GM12878 (cell line): ENCODE results near the gene CEP78. TPM values are rescaled to one million over a fixed set of nuclear protein-coding genes. Genes with fewer than 3 reads are reported as not detected.

Source experiments
- ATAC-seq: fragments of 200-7000 bp; cut with Tn5 transposase; 3 replicates; pipeline ENCODE4 v1.9.1; 2020; ENCODE audit warnings: mild to moderate bottlenecking, moderate library complexity
- BruUV-seq: library from RNA; stranded (reverse); fragments of 400-500 nt; replicated peaks from 2 replicates; lab custom pipeline; 2021; lab: Mats Ljungman, UMichigan
- CTCF ChIA-PET: fragments of 300-600 bp; sonication (Branson Sonifier 250); formaldehyde crosslinking; extraction: SDS; loops from one replicate; lab custom pipeline; 2021; ENCODE audit warnings: inconsistent platforms; lab: Yijun Ruan, JAX
- POLR2A ChIA-PET: fragments of 350-600 bp; formaldehyde crosslinking; extraction: SDS; loops from one replicate; lab custom pipeline; 2021; ENCODE audit warnings: inconsistent platforms; lab: Charles Lee
- RAD21 ChIA-PET: fragments of 300-600 bp; sonication (Branson Sonifier 250); formaldehyde crosslinking; loops from one replicate; lab custom pipeline; 2023; ENCODE audit warnings: antibody characterized with exemption; ENCODE audit not compliant: unreplicated experiment; lab: Charles Lee
- SMC1A ChIA-PET: fragments of 300-600 bp; sonication (Branson Sonifier 250); formaldehyde crosslinking; loops from one replicate; lab custom pipeline; 2023; ENCODE audit not compliant: unreplicated experiment, uncharacterized antibody; lab: Charles Lee
- DNase-seq: peaks from one replicate; pipeline ENCODE4 v3.0.0-alpha.2; 2011; ENCODE audit warnings: low read depth, low spot score
- FAIRE-seq: peaks from 3 replicates; lab custom pipeline; 2011; peaks lifted over from hg19 to GRCh38; lab: Jason Lieb, UNC
- H2AFZ ChIP-seq: 2 replicates; pipeline ENCODE4 v1.6.0; 2011; ENCODE audit warnings: low read depth, low read length, control low read depth; ENCODE audit not compliant: control insufficient read depth
- H3K27ac ChIP-seq: 2 replicates; pipeline ENCODE4 v1.5.1; 2011; ENCODE audit warnings: control low read depth; ENCODE audit not compliant: control insufficient read depth, insufficient read depth
- H3K27me3 ChIP-seq, 2 experiments: replicated peaks in 1 of 2; 2 replicates each; pipeline versions ENCODE4 v1.6.0 to v1.6.1; 2011; ENCODE audit warnings: low read length in 1 of 2; ENCODE audit not compliant: control insufficient read depth in 2 of 2, insufficient read depth in 2 of 2
- H3K36me3 ChIP-seq, 2 experiments: 2 replicates each; pipeline ENCODE4 v1.5.1; 2011; ENCODE audit warnings: low read length in 1 of 2; ENCODE audit not compliant: control insufficient read depth in 2 of 2, insufficient read depth in 2 of 2
- H3K4me1 ChIP-seq: 2 replicates; pipeline ENCODE4 v1.6.1; 2011; ENCODE audit warnings: mild to moderate bottlenecking, low read length, moderate library complexity, mixed read lengths; ENCODE audit not compliant: control insufficient read depth, insufficient read depth
- H3K4me2 ChIP-seq: 2 replicates; pipeline ENCODE4 v1.6.0; 2011; ENCODE audit warnings: control low read depth; ENCODE audit not compliant: control insufficient read depth, insufficient read depth
- H3K4me3 ChIP-seq: fragments of 200-600 bp; sonication (generic); 2 replicates; pipeline ENCODE4 v1.5.1; 2016
- H3K79me2 ChIP-seq: 2 replicates; pipeline ENCODE4 v1.6.0; 2011; ENCODE audit warnings: low read length; ENCODE audit not compliant: control insufficient read depth, insufficient read depth
- H3K9ac ChIP-seq: 2 replicates; pipeline ENCODE4 v1.8.0; 2011; ENCODE audit warnings: low read length, control low read depth, mixed read lengths; ENCODE audit not compliant: control insufficient read depth, insufficient read depth
- H3K9me3 ChIP-seq: replicated peaks from 3 replicates; pipeline ENCODE4 v1.5.1; 2011; ENCODE audit warnings: mild to moderate bottlenecking, low read length; ENCODE audit not compliant: control insufficient read depth, insufficient read depth
- H4K20me1 ChIP-seq: 2 replicates; pipeline ENCODE4 v1.6.0; 2011; ENCODE audit not compliant: control insufficient read depth, insufficient read depth
- GABPA ChIP-seq: IDR thresholded peaks from 2 replicates; pipeline ENCODE4 v1.6.1; 2014; ENCODE audit warnings: antibody characterized with exemption, low read depth, mild to moderate bottlenecking, inconsistent platforms
- HSF1 ChIP-seq: fragments of 150-350 bp; IDR thresholded peaks from 2 replicates; pipeline ENCODE4 v1.6.1; 2014; ENCODE audit warnings: mild to moderate bottlenecking, low read depth, low read length
- MXI1 ChIP-seq: fragments of 150-350 bp; IDR thresholded peaks from 2 replicates; pipeline ENCODE4 v1.6.1; 2011; ENCODE audit warnings: low read depth, mild to moderate bottlenecking, inconsistent platforms, low read length, improper control_type of control experiment
- PKNOX1 ChIP-seq: fragments of 450-650 bp; IDR thresholded peaks from 2 replicates; pipeline ENCODE4 v1.6.1; 2016; ENCODE audit warnings: mild to moderate bottlenecking
- RB1 ChIP-seq: fragments of 450-650 bp; formaldehyde crosslinking; IDR thresholded peaks from 2 replicates; pipeline ENCODE4 v1.6.1; 2017; ENCODE audit warnings: mild to moderate bottlenecking, borderline replicate concordance
- RUNX3 ChIP-seq: IDR thresholded peaks from 2 replicates; pipeline ENCODE4 v1.6.1; 2012; ENCODE audit warnings: low read length, inconsistent platforms
- SIN3A ChIP-seq: IDR thresholded peaks from 2 replicates; pipeline ENCODE4 v1.6.1; 2012; ENCODE audit warnings: low read depth, low read length, improper control_type of control experiment
- TARDBP ChIP-seq: IDR thresholded peaks from 2 replicates; pipeline ENCODE4 v1.6.1; 2016; ENCODE audit warnings: borderline replicate concordance
- TCF7 ChIP-seq: IDR thresholded peaks from 2 replicates; pipeline ENCODE4 v1.6.1; 2014; ENCODE audit warnings: antibody characterized with exemption, borderline replicate concordance
- YBX1 ChIP-seq: fragments of 450-650 bp; IDR thresholded peaks from 2 replicates; pipeline ENCODE4 v1.6.1; 2016; ENCODE audit warnings: antibody characterized with exemption
- ZNF687 ChIP-seq: fragments of 450-650 bp; IDR thresholded peaks from 2 replicates; pipeline ENCODE4 v1.6.1; 2017; ENCODE audit warnings: mild to moderate bottlenecking, moderate library complexity
- WGBS: methylation state at CpG from one replicate; pipeline ENCODE4 v1.1.6; 2016; ENCODE audit warnings: low lambda C conversion rate; ENCODE audit not compliant: insufficient replicate concordance, insufficient coverage; ENCODE audit errors: missing lambda C conversion rate; 5-methylcytosine and 5-hydroxymethylcytosine counted together
- in situ Hi-C: fragments of 300-500 bp; cut with MboI; formaldehyde crosslinking; loops from 9 replicates; pipeline ENCODE4 v1.14.3; 2018; ENCODE audit warnings: mixed read lengths
- intact Hi-C: fragments of 100-400 bp; cut with micrococcal nuclease; formaldehyde crosslinking; loops from one replicate; pipeline ENCODE4 v1.14.2; 2022; ENCODE audit not compliant: unreplicated experiment
- polyA plus RNA-seq, 11 experiments: library from polyadenylated mRNA; depleted of rRNA in 4 of 11; unstranded in 6 of 11; stranded (reverse) in 5 of 11; fragments of >200 nt; fragmentation: Nextera tagmentation in 4 of 11; fragmentation: Illumina TruSeq in 1 of 11; extraction: Ambion mirVana in 4 of 11; extraction: Trizol in 1 of 11; gene quantifications; 1 replicate in 1 of 11; 2 replicates in 10 of 11; pipeline versions ENCODE4 v1.2.1 to v1.2.3, GENCODE V29; 2011 to 2016; ENCODE audit warnings: inconsistent platforms in 2 of 11, missing spikeins in 2 of 11, low read depth in 1 of 11
- total RNA-seq, 4 experiments: library from RNA; depleted of rRNA in 3 of 4; stranded (reverse); fragments of >200 nt in 3 of 4; fragmentation: Illumina TruSeq in 1 of 4; extraction: Trizol in 1 of 4; gene quantifications; 2 replicates each; pipeline versions ENCODE4 v1.2.1 to v1.2.3, GENCODE V29; 2013 to 2021

Gene CEP78
- total and polyA plus RNA-seq, 10 of the 15 experiments (the other 5 are each of a cell fraction or from before 2014, with no cell fraction given), result 4.1 to 44.9 (median 27.9) TPM

- no peaks in the 10 kb centered on the region for H4K20me1 ChIP-seq
- no peaks in the 10 kb centered on the region for H3K9me3 ChIP-seq
- CTCF ChIA-PET, result no interaction called here
- WGBS, result 51% methylated on average over 5 of the region's 5 CpGs
- SMC1A ChIA-PET, result no interaction called here
- H3K4me3 ChIP-seq, result no peak overlapping the region
- intact Hi-C loops (no loop called here), in situ Hi-C loops (no loop called here)
- FAIRE-seq (no peak), DNase-seq (no peak), ATAC-seq (no peak)
- POLR2A ChIA-PET, result no interaction called here
- RAD21 ChIA-PET, result no interaction called here
- no TSS peak for BruUV-seq
- no peaks in the 10 kb centered on the region for H3K79me2 ChIP-seq
- no peak overlapping the region for H2AFZ ChIP-seq
- H3K4me1 ChIP-seq, result no peaks in the 10 kb centered on the region
- H3K27me3 ChIP-seq, result no peaks in the 10 kb centered on the region
- H3K9ac ChIP-seq, result no peak overlapping the region
- TF ChIP-seq SIN3A, result no peak
- no peak for TF ChIP-seq YBX1
- no peak overlapping the region for H3K4me2 ChIP-seq
- no peaks in the 10 kb centered on the region for H3K36me3 ChIP-seq
- H3K27ac ChIP-seq, result no peak overlapping the region
These were observed 46.9 kb upstream of the CEP78 start for GRCh38 chr9:78189001-78189400.

GRCh38 chr9:78189461-78189860, 46.4 kb upstream of the CEP78 start:
- BruUV-seq, result no TSS peak
- no peak overlapping the region for H3K4me3 ChIP-seq
- H3K9ac ChIP-seq, result no peak overlapping the region
- no peak for DNase-seq
- ChIA-PET CTCF (no interaction called here), POLR2A (no interaction called here), SMC1A (no interaction called here), RAD21 (no interaction called here)
- WGBS, result 75% methylated on average over 5 of the region's 5 CpGs
- intact Hi-C loops (no loop called here), in situ Hi-C loops (no loop called here)
- H3K27me3 ChIP-seq, result no peaks in the 10 kb centered on the region
- no peaks in the 10 kb centered on the region for H3K79me2 ChIP-seq
- no peak overlapping the region for H3K4me2 ChIP-seq
- TF ChIP-seq HSF1 (no peak), MXI1 (no peak), RUNX3 (no peak), ZNF687 (no peak), RB1 (no peak), TARDBP (no peak), GABPA (no peak), PKNOX1 (no peak), TCF7 (no peak)
- no peak for ATAC-seq
- no peak for FAIRE-seq
- no peak overlapping the region for H3K27ac ChIP-seq
- H3K36me3 ChIP-seq, result no peaks in the 10 kb centered on the region
- no peaks in the 10 kb centered on the region for H4K20me1 ChIP-seq
- H2AFZ ChIP-seq, result no peak overlapping the region
- H3K4me1 ChIP-seq, result no peaks in the 10 kb centered on the region
- H3K9me3 ChIP-seq, result no peaks in the 10 kb centered on the region
